ENCODE results near the gene SYP. TPM values are rescaled to one million over a fixed set of nuclear protein-coding genes. Genes with fewer than 3 reads are reported as not detected.

SYP gene
- total RNA-seq, 3 donors from 2014 or later: 1.0 to 2.7 (median 1.3) TPM

- H3K27me3 ChIP-seq: peaks cover 0 to 41% of the 10 kb centered on the region in 2 donors
- no peak overlapping the region for H3K27ac ChIP-seq
- no peak for DNase-seq (ENCODE audit: low spot score in 2 of 2)
- H3K4me3 ChIP-seq: no peak overlapping the region
- H3K4me1 ChIP-seq: no peaks in the 10 kb centered on the region
- no peak for TF ChIP-seq POLR2A (IDR thresholded peaks at IDR 0.05)
- TF ChIP-seq CTCF (IDR thresholded peaks at IDR 0.05): no peak
- TF ChIP-seq POLR2AphosphoS5 (IDR thresholded peaks at IDR 0.05): no peak
- H3K36me3 ChIP-seq: no peaks in the 10 kb centered on the region
- H3K9me3 ChIP-seq: no peaks in the 10 kb centered on the region
- intact Hi-C loops (cut with DNase I; ENCODE audit: low total_unique reads): no loop called here
Observed at GRCh38 chrX:49225858-49226257, 25.9 kb upstream of the SYP start.

GRCh38 chrX:49221868-49222267 lies 21.9 kb upstream of the SYP start:
- TF ChIP-seq POLR2AphosphoS5 (IDR thresholded peaks at IDR 0.05): no peak
- no peak for TF ChIP-seq POLR2A (IDR thresholded peaks at IDR 0.05)
- TF ChIP-seq CTCF (IDR thresholded peaks at IDR 0.05): no peak
- H3K9me3 ChIP-seq: no peaks in the 10 kb centered on the region
- no peak for DNase-seq (ENCODE audit: low spot score in 2 of 2)
- H3K36me3 ChIP-seq: no peaks in the 10 kb centered on the region
- intact Hi-C loops (cut with DNase I; ENCODE audit: low total_unique reads): no loop called here
- H3K4me1 ChIP-seq: no peaks in the 10 kb centered on the region
- no peak overlapping the region for H3K4me3 ChIP-seq
- peaks cover 0 to 46% of the 10 kb centered on the region in 2 donors for H3K27me3 ChIP-seq
- H3K27ac ChIP-seq: no peak overlapping the region

- Histone ChIP-seq H3K27ac (no peak overlapping the region), H3K4me1 (no peaks in the 10 kb centered on the region), H3K36me3 (no peaks in the 10 kb centered on the region), H3K9me3 (no peaks in the 10 kb centered on the region), H3K27me3 (peaks cover 0 to 35% of the 10 kb centered on the region in 2 donors), H3K4me3 (no peak overlapping the region)
- intact Hi-C loops (cut with DNase I; ENCODE audit: low total_unique reads): no loop called here
- no peak for DNase-seq (ENCODE audit: low spot score in 2 of 2)
- TF ChIP-seq CTCF (IDR thresholded peaks at IDR 0.05) (no peak), POLR2AphosphoS5 (IDR thresholded peaks at IDR 0.05) (no peak), POLR2A (IDR thresholded peaks at IDR 0.05) (no peak)
Observed at GRCh38 chrX:49220100-49220499, 20.1 kb upstream of the SYP start.

- no peak for TF ChIP-seq CTCF (IDR thresholded peaks at IDR 0.05)
- no peak for TF ChIP-seq POLR2A (IDR thresholded peaks at IDR 0.05)
- TF ChIP-seq POLR2AphosphoS5 (IDR thresholded peaks at IDR 0.05): no peak
- Histone ChIP-seq H3K4me1 (no peaks in the 10 kb centered on the region), H3K9me3 (no peaks in the 10 kb centered on the region), H3K36me3 (no peaks in the 10 kb centered on the region), H3K27ac (no peak overlapping the region), H3K27me3 (peaks cover 0 to 35% of the 10 kb centered on the region in 2 donors), H3K4me3 (no peak overlapping the region)
- no peak for DNase-seq (ENCODE audit: low spot score in 2 of 2)
- intact Hi-C loops (cut with DNase I; ENCODE audit: low total_unique reads): no loop called here
Observed at GRCh38 chrX:49214996-49215526, 15.1 kb upstream of the SYP start.

GRCh38 chrX:49214416-49214815 lies 14.4 kb upstream of the SYP start:
- Histone ChIP-seq H3K9me3 (no peaks in the 10 kb centered on the region), H3K27me3 (peaks cover 0 to 37% of the 10 kb centered on the region in 2 donors), H3K36me3 (no peaks in the 10 kb centered on the region), H3K27ac (no peak overlapping the region), H3K4me1 (no peaks in the 10 kb centered on the region), H3K4me3 (no peak overlapping the region)
- no peak for DNase-seq (ENCODE audit: low spot score in 2 of 2)
- TF ChIP-seq POLR2AphosphoS5 (IDR thresholded peaks at IDR 0.05) (no peak), POLR2A (IDR thresholded peaks at IDR 0.05) (no peak)
- intact Hi-C loops (cut with DNase I; ENCODE audit: low total_unique reads): no loop called here

GRCh38 chrX:49212861-49213260 lies 12.9 kb upstream of the SYP start:
- intact Hi-C loops (cut with DNase I; ENCODE audit: low total_unique reads): no loop called here
- no peak for TF ChIP-seq POLR2AphosphoS5 (IDR thresholded peaks at IDR 0.05)
- no peak for TF ChIP-seq CTCF (IDR thresholded peaks at IDR 0.05)
- TF ChIP-seq POLR2A (IDR thresholded peaks at IDR 0.05): no peak
- Histone ChIP-seq H3K27me3 (peaks cover 0 to 47% of the 10 kb centered on the region in 2 donors), H3K4me1 (no peaks in the 10 kb centered on the region), H3K9me3 (no peaks in the 10 kb centered on the region), H3K27ac (no peak overlapping the region), H3K36me3 (no peaks in the 10 kb centered on the region), H3K4me3 (no peak overlapping the region)
- no peak for DNase-seq (ENCODE audit: low spot score in 2 of 2)

Data from breast epithelium (tissue), 4 donors.